Caco-2 (cell line): ENCODE results near the gene BCL7A. TPM values are rescaled to one million over a fixed set of nuclear protein-coding genes. Genes with fewer than 3 reads are reported as not detected.
"Not testable (repeated sequence)": the region's sequence is repeated elsewhere in the genome, so short reads cannot be mapped to it uniquely, and the experiment has no call there.

Experiments used
- BruUV-seq: library from RNA; stranded (reverse); fragments of 400-500 nt; replicated peaks from 2 replicates; lab custom pipeline; 2021; lab: Mats Ljungman, UMichigan
- CTCF ChIA-PET: fragments of 300-600 bp; sonication (Branson Sonifier 250); formaldehyde crosslinking; loops from one replicate; lab custom pipeline; 2022; ENCODE audit warnings: antibody characterized with exemption; lab: Charles Lee
- POLR2A ChIA-PET: fragments of 300-600 bp; sonication (Branson Sonifier 250); formaldehyde crosslinking; loops from one replicate; lab custom pipeline; 2022; ENCODE audit warnings: antibody characterized with exemption; lab: Charles Lee
- DNase-seq, 2 experiments: peaks; one replicate each; pipeline versions ENCODE4 v3.0.0 to v3.0.0-alpha.2; 2020 to 2022
- H3K27me3 ChIP-seq: replicated peaks from 2 replicates; pipeline ENCODE4 v1.6.0; 2011; ENCODE audit warnings: low read length; ENCODE audit not compliant: control insufficient read depth, insufficient read depth
- H3K36me3 ChIP-seq: 2 replicates; pipeline ENCODE4 v1.5.1; 2011; ENCODE audit warnings: low read length; ENCODE audit not compliant: control insufficient read depth, insufficient read depth
- H3K4me1 ChIP-seq: fragments of 250-450 bp; sonication (Bioruptor Pico); 2 replicates; pipeline ENCODE4 v1.5.1; 2020; ENCODE audit warnings: mild to moderate bottlenecking
- H3K4me3 ChIP-seq: 2 replicates; pipeline ENCODE4 v1.5.1; 2011; ENCODE audit warnings: low read depth, mild to moderate bottlenecking, control low read depth, low read length
- H3K9me3 ChIP-seq: fragments of 250-450 bp; sonication (Bioruptor Pico); 2 replicates; pipeline ENCODE4 v1.5.1; 2020; ENCODE audit warnings: mild to moderate bottlenecking, moderate library complexity
- H3K27ac Mint-ChIP-seq: one replicate; pipeline ENCODE4 v1.8.0; 2022; ENCODE audit warnings: mixed read lengths; ENCODE audit not compliant: unreplicated experiment
- H3K27me3 Mint-ChIP-seq: one replicate; pipeline ENCODE4 v1.8.0; 2022; ENCODE audit warnings: mixed read lengths; ENCODE audit not compliant: insufficient read depth, unreplicated experiment
- H3K36me3 Mint-ChIP-seq: one replicate; pipeline ENCODE4 v1.8.0; 2022; ENCODE audit warnings: mild to moderate bottlenecking, mixed read lengths; ENCODE audit not compliant: insufficient read depth, unreplicated experiment
- H3K4me1 Mint-ChIP-seq: one replicate; pipeline ENCODE4 v1.8.0; 2022; ENCODE audit warnings: low read depth, mixed read lengths; ENCODE audit not compliant: unreplicated experiment
- H3K4me3 Mint-ChIP-seq: one replicate; pipeline ENCODE4 v1.8.0; 2022; ENCODE audit warnings: mild to moderate bottlenecking, moderate library complexity, mixed read lengths; ENCODE audit not compliant: unreplicated experiment
- H3K9me3 Mint-ChIP-seq: one replicate; pipeline ENCODE4 v1.8.0; 2022; ENCODE audit warnings: mixed read lengths; ENCODE audit not compliant: unreplicated experiment
- CTCF ChIP-seq, 2 experiments: fragments of 200-600 bp in 1 of 2; IDR thresholded peaks; 1 replicate in 1 of 2; 2 replicates in 1 of 2; pipeline versions ENCODE4 v1.5.1 to v1.8.0; 2011 to 2022; ENCODE audit warnings: antibody characterized with exemption in 1 of 2, control low read depth in 1 of 2, inconsistent platforms in 1 of 2, low read depth in 1 of 2, low read length in 1 of 2, mild to moderate bottlenecking in 1 of 2, moderate library complexity in 1 of 2; ENCODE audit not compliant: insufficient read depth in 1 of 2, severe bottlenecking in 1 of 2, unreplicated experiment in 1 of 2
- intact Hi-C: fragments of 100-400 bp; cut with micrococcal nuclease; formaldehyde crosslinking; loops from one replicate; pipeline ENCODE4 v1.10.0; 2022; ENCODE audit not compliant: unreplicated experiment
- total RNA-seq: library from RNA; stranded (reverse); gene quantifications from 2 replicates; pipeline ENCODE4 v1.2.3, GENCODE V29; 2022

Gene BCL7A
- total RNA-seq, 1 experiment from 2014 or later: 15.5 TPM

GRCh38 chr12:122054842-122055520 is 33.3 kb downstream of the BCL7A start:
- no peak overlapping the region for H3K27ac Mint-ChIP-seq
- DNase-seq: peak; percentile 40 to 58
- peaks cover 2% of the 10 kb centered on the region for H3K36me3 ChIP-seq

GRCh38 chr12:122056406-122056805 is 34.7 kb downstream of the BCL7A start:
- H3K9me3 Mint-ChIP-seq, BruUV-seq, H3K4me1 Mint-ChIP-seq, CTCF ChIA-PET, intact Hi-C loops, H3K36me3 ChIP-seq, H3K27me3 Mint-ChIP-seq, POLR2A ChIA-PET, H3K27me3 ChIP-seq, DNase-seq, H3K9me3 ChIP-seq, H3K4me3 ChIP-seq, H3K27ac Mint-ChIP-seq, H3K4me3 Mint-ChIP-seq: not testable (repeated sequence)
- peaks cover 14% of the 10 kb centered on the region for H3K36me3 Mint-ChIP-seq
- H3K4me1 ChIP-seq: peaks cover 12% of the 10 kb centered on the region

More at GRCh38 chr12:122054842-122055520, 33.3 kb downstream of the BCL7A start:
- no peaks in the 10 kb centered on the region for H3K4me1 Mint-ChIP-seq
- no peaks in the 10 kb centered on the region for H3K9me3 ChIP-seq
- H3K4me1 ChIP-seq: peaks cover 12% of the 10 kb centered on the region
- intact Hi-C loops: loop anchor here (1.0 to 2.0 kb wide), 3 partner anchors 9 to 136 kb away; no protein-coding TSS in a partner anchor
- no peak overlapping the region for H3K4me3 ChIP-seq
- ChIA-PET CTCF (interaction anchor here (0.6 to 1.9 kb wide), 8 partner anchors 8 to 150 kb away, joined by 3 to 16 read pairs (median 5); partner anchors contain the start of genes LRRC43 and MLXIP), POLR2A (interaction anchor here (1.9 kb wide), 1 partner anchor 23 kb away, joined by 8 read pairs; the partner anchor contains the start of gene MLXIP)
- peaks cover 14% of the 10 kb centered on the region for H3K36me3 Mint-ChIP-seq
- no peaks in the 10 kb centered on the region for H3K27me3 ChIP-seq
- no TSS peak for BruUV-seq
- H3K9me3 Mint-ChIP-seq: no peaks in the 10 kb centered on the region
- TF ChIP-seq CTCF (IDR thresholded peaks at IDR 0.05; ENCODE audit: insufficient read depth in 1 of 2, low read depth in 1 of 2, low read length in 1 of 2, severe bottlenecking in 1 of 2, unreplicated experiment in 1 of 2): no peak
- no peaks in the 10 kb centered on the region for H3K27me3 Mint-ChIP-seq
- H3K4me3 Mint-ChIP-seq: no peak overlapping the region

- H3K4me1 ChIP-seq: peaks cover 15% of the 10 kb centered on the region
- no peak for DNase-seq
- CTCF ChIA-PET: no interaction called here
- POLR2A ChIA-PET: no interaction called here
- peaks cover 2% of the 10 kb centered on the region for H3K36me3 ChIP-seq
- H3K9me3 ChIP-seq: no peaks in the 10 kb centered on the region
- Mint-ChIP-seq H3K27ac (no peak overlapping the region), H3K9me3 (no peaks in the 10 kb centered on the region), H3K27me3 (no peaks in the 10 kb centered on the region), H3K4me3 (no peak overlapping the region), H3K36me3 (peaks cover 14% of the 10 kb centered on the region), H3K4me1 (no peaks in the 10 kb centered on the region)
- no peaks in the 10 kb centered on the region for H3K27me3 ChIP-seq
- intact Hi-C loops: no loop called here
- no peak for TF ChIP-seq CTCF (IDR thresholded peaks at IDR 0.05; ENCODE audit: insufficient read depth in 1 of 2, low read depth in 1 of 2, low read length in 1 of 2, severe bottlenecking in 1 of 2, unreplicated experiment in 1 of 2)
- H3K4me3 ChIP-seq: no peak overlapping the region
- no TSS peak for BruUV-seq
These were observed 35.5 kb downstream of the BCL7A start for GRCh38 chr12:122057007-122057735.
